T-helper 2 cell treated with Interferon-gamma antibody and Interleukin-4, amounts not matched to agents 5 μg/mL and 100 μg/mL, for 36 hours (primary cell): ENCODE data around the gene EZH2.

ENCODE experiments used
- DNase-seq: peaks from one replicate; pipeline ENCODE4 v3.0.0; 2021; ENCODE audit warnings: low spot score
- H3K27ac Mint-ChIP-seq: one replicate; pipeline ENCODE4 v1.8.0; 2021; ENCODE audit warnings: mild to moderate bottlenecking, mixed read lengths
- H3K27me3 Mint-ChIP-seq: one replicate; pipeline ENCODE4 v1.8.0; 2021; ENCODE audit warnings: low read depth, mixed read lengths
- H3K36me3 Mint-ChIP-seq: one replicate; pipeline ENCODE4 v1.8.0; 2021; ENCODE audit warnings: low read depth, mixed read lengths
- H3K4me1 Mint-ChIP-seq: one replicate; pipeline ENCODE4 v1.8.0; 2021; ENCODE audit warnings: low read depth, mixed read lengths
- H3K4me3 Mint-ChIP-seq: one replicate; pipeline ENCODE4 v1.8.0; 2022; ENCODE audit warnings: mild to moderate bottlenecking, moderate library complexity, mixed read lengths
- H3K9me3 Mint-ChIP-seq: one replicate; pipeline ENCODE4 v1.8.0; 2021; ENCODE audit warnings: mixed read lengths

Gene EZH2

DNA sequence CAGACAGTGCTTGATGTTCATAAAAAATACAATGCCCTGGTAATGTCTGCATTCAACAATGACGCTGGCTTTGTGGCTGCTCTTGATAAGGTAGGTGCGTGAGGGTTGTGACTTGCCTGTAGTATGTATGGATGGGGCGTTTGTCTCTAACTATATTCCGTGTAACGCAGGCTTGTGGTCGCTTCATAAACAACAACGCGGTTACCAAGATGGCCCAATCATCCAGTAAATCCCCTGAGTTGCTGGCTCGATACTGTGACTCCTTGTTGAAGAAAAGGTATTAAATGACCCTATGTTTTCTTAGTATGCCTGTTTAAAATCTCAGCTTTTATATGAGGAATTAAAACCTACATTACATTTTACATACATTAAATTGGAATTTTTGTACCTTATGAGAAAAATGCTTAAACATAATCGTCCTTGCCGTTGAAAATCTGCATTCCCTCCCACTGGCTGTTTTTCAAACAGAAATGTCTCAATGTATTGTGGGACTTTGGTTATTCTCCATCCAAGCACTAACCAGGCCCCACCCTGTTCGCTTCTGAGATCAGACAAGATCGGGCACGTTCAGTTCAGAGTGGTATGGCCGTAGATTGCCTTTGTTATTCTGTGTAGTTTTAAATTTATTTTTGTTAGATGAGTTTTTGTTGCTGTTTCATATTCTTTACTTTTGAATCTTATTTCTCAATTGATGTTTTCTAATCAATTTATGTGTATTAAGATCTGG lies 100.1 kb downstream of the EZH2 start:
- no peaks in the 10 kb centered on the region for H3K9me3 Mint-ChIP-seq
- H3K27me3 Mint-ChIP-seq, result no peaks in the 10 kb centered on the region
- H3K27ac Mint-ChIP-seq, result no peak overlapping the region
- H3K36me3 Mint-ChIP-seq, result peaks cover 48% of the 10 kb centered on the region
- H3K4me1 Mint-ChIP-seq, result no peaks in the 10 kb centered on the region
- DNase-seq, result no peak
- H3K4me3 Mint-ChIP-seq, result no peak overlapping the region

DNA sequence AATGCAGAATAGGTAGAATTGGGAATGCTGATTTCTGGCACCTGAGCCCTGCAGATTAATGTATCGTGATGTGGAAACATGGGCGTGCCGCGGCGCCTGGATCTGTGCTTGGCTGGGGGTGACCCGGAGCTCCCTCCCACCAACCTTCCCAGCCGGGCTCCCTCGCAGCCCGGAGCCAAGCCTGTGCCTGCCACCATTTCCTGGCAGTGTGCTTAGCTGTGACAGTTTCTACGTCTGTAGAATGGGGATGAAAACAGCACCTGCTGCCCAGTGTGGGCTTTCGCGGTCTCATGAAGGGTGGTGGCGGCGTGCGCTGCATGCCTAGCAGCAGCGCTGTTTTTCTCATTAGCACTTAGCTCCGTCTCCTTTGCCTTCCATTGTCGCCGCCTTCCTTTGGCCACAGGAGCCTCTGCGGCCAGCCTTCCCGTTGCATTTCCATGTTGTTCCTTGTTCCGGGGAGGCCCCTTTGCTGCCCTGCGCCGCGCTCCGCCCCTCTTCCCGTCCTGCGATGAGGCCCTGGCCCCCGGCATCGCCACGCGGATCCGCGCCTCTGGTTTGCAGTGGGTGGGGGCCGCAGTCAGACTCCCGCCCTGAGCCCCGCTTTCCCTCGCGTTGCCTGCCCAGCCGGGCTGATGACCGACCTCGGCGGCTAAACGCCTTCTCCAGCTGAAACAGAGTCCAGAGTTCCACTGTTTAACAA lies 101.2 kb downstream of the EZH2 start:
- no peak overlapping the region for H3K4me3 Mint-ChIP-seq
- peaks cover 42% of the 10 kb centered on the region for H3K36me3 Mint-ChIP-seq
- H3K9me3 Mint-ChIP-seq, result no peaks in the 10 kb centered on the region
- no peak overlapping the region for H3K27ac Mint-ChIP-seq
- no peaks in the 10 kb centered on the region for H3K27me3 Mint-ChIP-seq
- no peaks in the 10 kb centered on the region for H3K4me1 Mint-ChIP-seq
- DNase-seq, result no peak

DNA sequence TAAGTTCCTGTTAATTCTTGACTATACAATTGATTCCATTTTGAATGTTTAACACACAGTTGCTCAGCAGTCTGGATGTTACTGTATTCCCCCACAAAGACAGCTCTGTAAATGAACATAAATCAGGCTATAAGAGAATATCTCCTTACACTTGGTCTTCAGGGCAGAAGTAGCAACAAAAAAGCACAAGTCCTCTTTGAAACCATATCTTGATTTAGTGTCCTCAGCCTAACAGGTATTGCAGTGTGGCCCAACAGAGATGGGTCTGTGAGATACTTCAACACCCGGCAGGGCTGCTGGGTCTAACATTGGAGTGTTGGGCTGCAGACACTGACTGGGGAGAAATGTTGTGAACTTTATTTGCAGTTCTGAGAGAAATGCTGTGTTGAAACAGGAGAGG lies 109.6 kb downstream of the EZH2 start:
- H3K27me3 Mint-ChIP-seq, result no peaks in the 10 kb centered on the region
- peaks cover 32% of the 10 kb centered on the region for H3K36me3 Mint-ChIP-seq
- no peak overlapping the region for H3K27ac Mint-ChIP-seq
- DNase-seq, result no peak
- no peaks in the 10 kb centered on the region for H3K9me3 Mint-ChIP-seq
- no peak overlapping the region for H3K4me3 Mint-ChIP-seq
- peaks cover 24% of the 10 kb centered on the region for H3K4me1 Mint-ChIP-seq

DNA sequence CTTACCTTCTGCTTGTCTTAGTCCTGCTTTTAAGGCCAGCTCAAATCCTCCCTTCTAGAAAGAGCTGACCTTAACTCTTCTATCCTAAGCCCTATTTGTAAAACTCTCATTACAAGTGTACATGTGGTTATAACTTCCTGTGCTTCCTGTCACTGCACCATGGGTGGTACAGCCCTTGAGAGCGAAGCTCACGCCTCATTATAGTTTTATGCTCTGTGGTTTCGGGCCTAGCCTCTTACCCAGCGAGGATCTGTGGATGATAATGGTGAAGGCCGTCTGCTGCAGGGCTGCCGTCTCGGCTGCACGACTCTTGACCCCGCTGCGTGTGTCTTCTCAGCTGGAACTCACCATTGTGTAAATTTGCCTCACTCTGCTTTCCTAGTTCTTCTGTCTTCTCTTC lies 110.8 kb downstream of the EZH2 start:
- Mint-ChIP-seq H3K27ac (peak overlapping the region; percentile 82), H3K9me3 (no peaks in the 10 kb centered on the region), H3K36me3 (peaks cover 32% of the 10 kb centered on the region), H3K27me3 (no peaks in the 10 kb centered on the region), H3K4me3 (peak overlapping the region; percentile 60), H3K4me1 (peaks cover 24% of the 10 kb centered on the region)
- peak; percentile 12 for DNase-seq

DNA sequence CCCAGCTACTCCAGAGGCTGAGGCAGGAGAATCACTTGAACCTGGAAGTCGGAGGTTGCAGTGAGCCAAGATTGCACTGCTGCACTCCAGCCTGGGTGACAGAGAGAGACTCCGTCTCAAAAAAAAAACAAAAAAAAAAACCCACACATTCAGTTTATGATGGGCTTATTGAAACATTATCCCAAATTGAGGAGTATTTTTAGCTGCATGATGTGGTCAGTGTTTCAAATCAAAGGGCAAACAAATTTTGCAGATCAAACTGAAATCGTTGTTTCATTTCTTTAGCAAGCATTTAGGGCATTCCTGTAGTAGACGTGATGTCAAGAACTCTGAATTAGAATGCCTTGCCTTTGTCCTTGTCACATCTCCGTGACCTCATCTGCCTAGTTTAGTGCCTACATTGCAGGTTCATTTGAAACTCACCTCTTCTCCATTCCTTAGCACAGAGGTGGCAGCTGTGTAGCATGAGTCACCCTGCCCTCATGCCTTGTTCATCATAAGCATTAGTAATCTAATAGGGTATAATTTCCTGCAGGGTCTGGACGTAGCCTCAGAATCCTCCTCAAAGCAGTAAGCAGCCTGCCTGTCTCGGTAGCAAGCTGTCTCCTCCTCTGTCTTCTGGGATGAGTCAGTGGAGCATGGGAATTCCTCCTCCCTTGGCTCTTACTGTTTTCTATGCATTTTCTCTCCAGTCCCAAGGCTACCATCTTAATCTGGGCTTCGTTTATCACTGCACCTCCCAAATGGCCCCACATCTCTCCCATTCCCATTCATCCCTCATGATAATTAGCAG lies 111.6 kb downstream of the EZH2 start:
- Mint-ChIP-seq H3K36me3 (peaks cover 34% of the 10 kb centered on the region), H3K9me3 (no peaks in the 10 kb centered on the region)

DNA sequence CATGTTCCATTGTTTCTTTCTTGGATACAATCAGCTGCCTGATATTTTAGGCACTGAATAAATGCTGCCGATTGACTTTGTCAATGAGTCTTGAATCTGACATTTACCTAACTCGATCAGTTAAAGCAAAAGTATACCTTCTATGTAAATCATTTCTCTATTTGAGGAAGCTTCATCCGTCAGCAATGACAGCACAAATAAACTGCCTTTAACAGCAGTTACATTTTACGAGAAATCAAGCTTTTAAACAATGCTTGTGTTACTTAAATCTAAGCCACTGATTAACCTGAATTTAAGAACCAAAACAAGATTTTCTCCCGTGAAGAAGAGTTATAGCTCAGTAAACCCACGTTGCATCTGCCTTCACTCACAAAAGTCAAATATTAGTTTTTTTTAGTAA lies 114.1 kb downstream of the EZH2 start:
- H3K27ac Mint-ChIP-seq, result no peak overlapping the region
- H3K4me1 Mint-ChIP-seq, result peaks cover 19% of the 10 kb centered on the region
- no peaks in the 10 kb centered on the region for H3K9me3 Mint-ChIP-seq
- H3K4me3 Mint-ChIP-seq, result no peak overlapping the region
- DNase-seq, result no peak
- H3K36me3 Mint-ChIP-seq, result peaks cover 27% of the 10 kb centered on the region
- H3K27me3 Mint-ChIP-seq, result no peaks in the 10 kb centered on the region

More for the DNA sequence above, 111.6 kb downstream of the EZH2 start:
- no peak for DNase-seq
- Mint-ChIP-seq H3K27ac (peak overlapping the region; percentile 82), H3K4me1 (peaks cover 24% of the 10 kb centered on the region), H3K27me3 (no peaks in the 10 kb centered on the region), H3K4me3 (no peak overlapping the region)

DNA sequence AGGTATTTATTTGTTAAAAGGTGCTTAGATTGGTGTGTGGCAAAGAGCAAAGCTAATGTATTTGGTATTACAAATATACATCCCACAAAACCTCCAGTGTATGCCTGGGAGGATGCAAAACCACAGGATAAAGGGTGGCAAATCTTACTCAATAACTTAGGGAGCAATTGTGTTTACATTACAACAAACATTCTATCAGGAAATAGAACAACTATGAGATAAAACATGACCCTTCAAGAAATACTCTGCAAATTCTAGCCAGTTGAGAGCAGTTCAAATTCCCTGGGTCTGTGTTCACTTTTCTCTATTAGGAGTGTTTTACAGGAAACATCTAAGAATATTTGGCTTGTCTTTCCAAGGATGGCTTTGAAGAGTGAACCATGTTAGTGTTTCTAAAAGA lies 120.5 kb downstream of the EZH2 start:
- no peaks in the 10 kb centered on the region for H3K9me3 Mint-ChIP-seq
- no peaks in the 10 kb centered on the region for H3K27me3 Mint-ChIP-seq
- no peak for DNase-seq
- peaks cover 28% of the 10 kb centered on the region for H3K36me3 Mint-ChIP-seq
- H3K4me1 Mint-ChIP-seq, result no peaks in the 10 kb centered on the region
- H3K27ac Mint-ChIP-seq, result no peak overlapping the region
- H3K4me3 Mint-ChIP-seq, result no peak overlapping the region

DNA sequence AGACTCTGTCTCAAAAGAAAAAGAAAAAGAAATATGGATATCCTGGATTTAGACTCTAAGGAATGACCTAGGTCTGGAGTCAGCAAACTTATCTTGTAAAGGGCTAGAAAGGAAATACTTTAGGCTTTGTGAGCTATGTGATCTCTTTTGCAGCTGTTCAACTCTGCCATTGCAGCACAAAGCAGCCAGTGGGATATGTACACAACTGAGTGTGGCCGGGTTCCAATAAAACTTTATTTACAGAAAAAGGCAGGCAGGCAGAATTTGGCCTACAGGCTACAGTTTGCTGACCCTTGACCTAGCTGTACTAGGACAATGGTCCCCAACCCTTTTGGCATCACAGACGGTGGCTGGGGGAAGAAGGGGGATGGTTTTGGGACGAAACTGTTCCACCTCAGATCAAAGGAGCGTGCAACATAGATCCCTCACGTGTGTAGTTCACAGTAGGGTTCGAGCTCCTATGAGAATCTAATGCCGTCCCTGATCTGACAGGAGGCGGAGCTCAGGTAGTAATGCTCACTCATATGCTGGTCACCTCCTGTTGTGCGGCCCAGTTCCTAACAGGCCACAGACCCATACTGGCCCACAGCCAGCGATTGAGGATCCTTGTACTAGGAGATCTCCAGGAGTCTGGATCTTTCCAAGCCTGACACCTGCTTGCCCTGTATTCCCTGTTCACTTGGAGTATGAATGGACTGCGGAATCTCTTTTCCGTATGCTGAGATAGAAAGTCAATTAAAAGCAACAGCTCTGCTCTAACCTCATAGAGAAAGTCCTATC lies 122.4 kb downstream of the EZH2 start:
- no peaks in the 10 kb centered on the region for H3K9me3 Mint-ChIP-seq
- no peaks in the 10 kb centered on the region for H3K4me1 Mint-ChIP-seq
- no peaks in the 10 kb centered on the region for H3K27me3 Mint-ChIP-seq
- DNase-seq, result no peak
- H3K4me3 Mint-ChIP-seq, result no peak overlapping the region
- no peak overlapping the region for H3K27ac Mint-ChIP-seq
- peaks cover 32% of the 10 kb centered on the region for H3K36me3 Mint-ChIP-seq
